GM18508 (cell line): ENCODE data around the gene CR1.
"Not testable (repeated sequence)": the region's sequence is repeated elsewhere in the genome, so short reads cannot be mapped to it uniquely, and the experiment has no call there.

Experiments used
- ATAC-seq: cut with Tn5 transposase; IDR thresholded peaks from one replicate; pipeline ENCODE4 v1.9.1; 2021; ENCODE audit warnings: moderate number of reproducible peaks; ENCODE audit not compliant: insufficient read depth, unreplicated experiment

Gene CR1

DNA sequence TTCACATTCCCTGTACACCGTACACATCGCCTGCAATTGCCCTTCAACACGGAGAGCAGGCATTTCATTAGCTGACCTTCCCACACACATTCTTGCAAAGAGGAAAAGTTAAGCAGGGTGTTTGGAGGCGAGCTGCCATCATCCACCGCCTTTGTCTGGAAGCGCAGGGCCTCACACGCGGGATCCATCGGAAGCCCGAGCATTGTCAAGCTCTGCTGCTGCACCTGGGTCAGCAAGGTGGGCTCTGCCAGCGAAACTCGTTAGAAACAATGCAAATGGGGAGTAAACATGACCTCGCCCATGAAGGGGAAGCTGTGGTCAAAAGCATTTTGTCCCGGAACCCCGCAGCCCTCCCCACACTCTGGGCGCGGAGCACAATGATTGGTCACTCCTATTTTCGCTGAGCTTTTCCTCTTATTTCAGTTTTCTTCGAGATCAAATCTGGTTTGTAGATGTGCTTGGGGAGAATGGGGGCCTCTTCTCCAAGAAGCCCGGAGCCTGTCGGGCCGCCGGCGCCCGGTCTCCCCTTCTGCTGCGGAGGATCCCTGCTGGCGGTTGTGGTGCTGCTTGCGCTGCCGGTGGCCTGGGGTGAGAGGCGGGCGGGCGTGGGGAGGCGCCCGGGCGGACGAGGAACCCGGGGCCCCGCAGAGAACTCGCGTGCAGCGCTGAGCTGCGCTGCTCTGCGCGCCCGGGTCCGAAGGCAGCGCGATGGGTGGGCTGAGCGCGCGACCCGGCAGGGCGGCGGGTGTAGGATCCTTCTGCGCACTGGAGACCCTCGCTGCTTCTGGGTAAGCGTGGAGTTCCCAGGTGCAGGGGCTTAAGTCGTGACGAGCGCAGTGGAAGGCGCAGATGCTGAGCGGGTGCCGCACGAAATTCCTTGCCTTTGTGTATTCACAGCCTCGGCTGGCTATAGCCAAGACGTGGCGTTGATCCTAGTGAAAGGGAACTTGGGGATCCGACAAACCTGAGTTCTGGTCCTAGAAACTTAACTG lies at the start of gene CR1:
Gene CR1, plus strand, starts transcription at position 357 of the 992 bp plus-strand sequence. Its CDS starts 111 bp downstream, at position 468.
- ATAC-seq, result no peak

DNA sequence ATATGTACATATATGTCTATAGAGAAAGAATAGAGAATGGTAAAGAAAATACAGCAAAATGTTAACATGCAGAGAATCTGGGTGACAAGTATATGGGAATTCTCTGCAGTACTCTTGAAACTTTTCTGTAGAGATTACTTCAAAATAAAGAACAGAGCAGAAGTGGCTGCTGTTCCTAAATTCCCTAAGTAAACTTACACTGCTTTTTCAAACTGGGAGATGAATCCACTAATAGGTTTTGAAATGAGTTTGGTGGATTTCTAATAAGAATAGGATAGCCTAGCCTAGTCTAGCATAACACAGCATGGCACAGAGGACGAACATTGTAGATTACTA lies 42.3 kb upstream of the CR1 start:
- ATAC-seq, result no peak

DNA sequence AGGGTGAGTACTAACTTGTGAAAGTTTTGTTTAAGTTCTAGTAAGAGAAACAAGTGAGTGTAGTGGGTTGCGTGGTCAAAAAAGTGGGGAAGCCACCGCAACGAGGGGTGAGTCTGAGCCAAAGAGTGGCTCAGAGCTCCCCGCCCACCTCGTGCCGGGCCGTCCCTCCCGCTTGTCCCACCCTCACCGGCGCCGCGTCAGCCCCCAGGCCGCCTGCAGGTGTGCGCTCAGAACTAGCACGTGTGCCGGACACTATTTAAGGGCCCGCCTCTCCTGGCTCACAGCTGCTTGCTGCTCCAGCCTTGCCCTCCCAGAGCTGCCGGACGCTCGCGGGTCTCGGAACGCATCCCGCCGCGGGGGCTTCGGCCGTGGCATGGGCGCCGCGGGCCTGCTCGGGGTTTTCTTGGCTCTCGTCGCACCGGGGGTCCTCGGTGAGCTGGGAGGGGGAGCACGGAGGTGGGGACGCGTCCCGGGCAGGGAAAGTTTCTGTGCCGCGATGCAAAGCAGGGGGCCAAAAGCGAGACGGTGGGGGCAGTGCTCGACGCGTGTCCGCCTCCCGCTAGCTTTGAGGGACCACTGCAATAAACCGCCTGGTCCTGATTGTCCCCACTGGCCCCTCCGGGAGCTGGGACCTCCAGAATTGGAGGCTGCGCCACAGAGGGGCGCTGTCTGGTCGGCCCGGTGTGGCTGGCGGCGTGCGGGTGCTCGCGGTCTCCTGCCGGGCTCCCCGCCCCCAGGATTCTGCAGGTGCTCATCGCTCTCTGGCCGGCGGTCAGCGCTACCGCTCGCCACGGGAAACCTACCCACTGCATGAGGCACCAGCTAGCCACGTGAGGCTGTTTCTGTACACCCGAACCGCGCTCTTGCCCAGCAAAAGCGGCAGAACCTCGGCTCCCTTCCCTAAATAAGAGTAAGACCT lies 41.7 kb upstream of the CR1 start, which contains the start of gene CR2:
Gene CR2, plus strand, starts transcription at position 283 of the 919 bp plus-strand sequence. Its CDS starts 91 bp downstream, at position 374.
- ATAC-seq, result no peak

DNA sequence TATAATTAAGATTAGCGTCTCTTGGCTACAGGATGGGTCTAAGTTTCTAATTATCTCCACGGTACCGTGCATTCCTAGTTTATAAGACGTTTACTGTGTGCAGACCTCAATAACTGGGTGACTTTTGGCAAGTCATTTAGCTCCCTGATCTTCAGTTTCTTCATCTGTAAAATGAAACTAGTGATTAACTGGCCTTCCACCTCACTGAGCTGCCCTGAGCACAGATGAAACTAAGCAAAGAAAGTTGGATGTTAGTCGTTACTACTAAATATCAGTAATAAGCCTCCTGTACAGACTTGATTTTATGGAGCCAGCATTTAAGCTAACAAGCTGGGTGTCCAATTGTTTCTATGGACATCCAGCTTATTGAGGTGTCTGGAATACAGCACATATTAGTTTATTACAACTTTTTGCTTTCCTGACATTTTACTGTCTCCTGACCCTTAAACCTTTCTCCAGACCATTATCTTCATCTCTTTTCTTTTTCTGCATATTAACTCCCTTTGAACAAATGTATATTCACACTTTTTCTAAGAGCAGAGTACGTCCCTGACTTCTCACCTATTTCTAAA lies 40.7 kb upstream of the CR1 start:
- no peak for ATAC-seq

DNA sequence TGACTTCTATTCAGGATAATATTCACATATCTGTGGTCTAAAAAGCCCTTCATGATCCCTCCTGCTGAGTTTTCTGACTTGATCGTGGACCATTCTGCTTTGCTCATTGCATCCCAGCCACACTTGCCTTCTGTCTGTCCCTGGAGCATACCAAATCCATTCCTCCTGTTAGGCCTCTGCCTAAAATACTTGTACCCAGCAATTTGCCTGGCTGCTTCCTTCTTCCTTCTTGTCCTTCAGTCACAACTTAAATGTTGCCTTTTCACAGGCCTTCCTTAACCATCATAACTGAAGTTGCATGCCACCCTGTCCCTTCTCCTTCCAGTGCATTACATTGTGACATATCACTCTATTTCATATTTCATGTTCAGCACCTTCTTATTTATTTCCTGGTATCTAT lies 37.5 kb upstream of the CR1 start:
- ATAC-seq, result no peak

DNA sequence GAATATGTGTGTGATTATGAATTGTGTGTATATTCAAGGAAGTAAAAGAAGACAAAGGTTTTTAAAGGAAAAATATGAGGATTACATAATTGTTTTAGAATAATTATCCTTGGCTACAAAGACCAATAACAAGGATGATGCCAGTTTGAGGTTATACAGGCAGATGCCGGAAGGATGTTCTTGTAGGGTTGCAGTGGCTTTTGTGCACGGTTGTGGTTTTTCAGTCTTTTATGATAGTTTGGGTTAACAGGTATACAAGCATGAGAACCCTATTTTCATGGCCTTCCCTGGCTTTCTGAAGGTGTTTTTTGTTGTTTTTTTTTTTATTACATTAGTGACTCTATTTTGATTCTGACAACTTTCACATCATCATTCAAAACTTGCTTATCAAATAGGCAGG lies 36.9 kb upstream of the CR1 start:
- no peak for ATAC-seq

DNA sequence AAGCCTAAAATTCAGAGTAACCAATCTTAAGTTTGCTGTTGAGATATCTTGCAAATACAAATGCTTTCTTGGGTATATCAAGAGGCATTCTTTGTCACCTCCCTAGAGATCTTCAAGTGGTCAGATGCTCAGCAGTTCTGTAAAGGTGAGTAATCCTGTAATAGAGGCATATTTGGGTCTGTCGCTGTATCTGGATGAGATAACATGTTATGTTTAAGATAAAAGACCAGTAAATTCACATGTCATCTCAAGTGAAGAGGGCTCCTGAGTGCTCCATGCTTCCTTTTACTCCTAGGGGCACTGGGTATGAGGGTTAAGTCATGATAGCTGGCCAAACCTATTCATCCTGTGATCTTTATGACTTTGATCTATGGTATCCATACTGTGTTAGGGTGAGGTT lies 34.3 kb upstream of the CR1 start:
- ATAC-seq, result no peak

DNA sequence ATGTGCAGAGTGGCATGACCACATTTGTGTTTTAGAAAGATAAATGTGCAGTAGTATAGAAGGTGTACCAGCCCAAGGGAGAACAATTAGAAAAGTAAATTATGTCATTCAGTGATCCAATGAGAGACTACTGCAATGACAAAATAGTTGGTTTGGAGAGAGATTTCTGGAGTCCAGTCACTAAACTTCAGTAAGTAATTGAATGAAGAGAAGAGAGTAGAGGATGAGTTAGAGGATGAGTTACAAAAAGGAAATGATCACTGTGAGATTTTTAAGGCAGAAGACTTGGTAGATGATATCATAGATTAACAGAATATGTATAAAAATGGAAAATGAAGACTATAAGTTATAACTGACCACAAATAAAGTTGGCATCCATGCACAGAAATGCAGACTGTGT lies 33.4 kb upstream of the CR1 start:
- no peak for ATAC-seq

DNA sequence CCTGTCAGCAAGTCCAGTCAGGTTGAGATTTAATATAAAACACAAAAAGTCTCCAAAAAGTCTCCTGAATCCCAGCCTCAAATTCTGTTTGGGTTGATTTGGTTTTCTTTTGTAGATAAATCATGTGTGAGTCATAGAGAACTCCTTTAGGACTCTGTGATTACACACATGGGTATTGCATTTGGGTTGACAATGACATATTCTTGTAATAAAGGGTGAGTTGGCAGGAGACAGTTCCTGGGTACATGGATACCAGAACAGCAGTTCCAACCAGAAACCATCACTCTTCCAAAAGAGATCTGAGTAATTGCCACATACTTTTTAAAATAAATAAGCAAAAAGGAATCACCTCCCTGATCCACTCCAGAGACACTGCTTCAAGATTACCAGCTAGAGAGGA lies 32.9 kb upstream of the CR1 start:
- no peak for ATAC-seq

DNA sequence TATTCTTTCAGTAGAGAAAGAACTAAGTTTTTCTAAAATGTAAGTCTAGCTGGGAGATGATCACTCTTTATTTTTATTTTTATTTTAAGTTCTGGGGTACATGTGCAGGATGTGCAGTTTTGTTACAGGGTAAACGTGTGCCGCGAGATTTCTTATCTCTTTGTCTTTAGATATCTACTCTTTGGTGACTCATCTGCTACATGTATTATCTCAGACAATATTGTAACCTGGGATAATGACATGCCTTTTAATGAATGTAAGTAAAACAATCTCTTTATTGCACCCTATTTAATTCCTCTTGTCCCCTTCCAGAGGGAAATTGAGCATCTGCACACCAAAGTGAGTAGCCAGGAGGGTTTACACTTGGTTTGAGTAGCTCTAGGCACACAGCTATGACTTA lies 32.4 kb upstream of the CR1 start:
- no peak for ATAC-seq

DNA sequence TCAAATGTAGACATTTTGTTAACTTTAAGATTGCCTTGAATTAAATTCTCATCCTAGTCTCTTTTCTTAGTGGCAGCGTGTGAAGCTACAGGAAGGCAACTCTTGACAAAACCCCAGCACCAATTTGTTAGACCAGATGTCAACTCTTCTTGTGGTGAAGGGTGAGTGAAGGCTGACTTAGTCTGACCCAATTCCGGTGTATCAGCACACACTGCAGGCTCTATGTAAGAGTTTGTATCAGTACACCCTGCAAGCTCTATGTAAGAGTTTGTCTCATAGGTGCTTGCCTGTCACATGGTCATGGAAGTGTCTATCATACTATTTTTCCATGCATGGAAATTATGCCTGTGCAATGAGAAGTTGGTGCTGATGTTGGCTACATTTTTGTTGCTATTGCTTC lies 25.0 kb upstream of the CR1 start:
- ATAC-seq, result no peak

DNA sequence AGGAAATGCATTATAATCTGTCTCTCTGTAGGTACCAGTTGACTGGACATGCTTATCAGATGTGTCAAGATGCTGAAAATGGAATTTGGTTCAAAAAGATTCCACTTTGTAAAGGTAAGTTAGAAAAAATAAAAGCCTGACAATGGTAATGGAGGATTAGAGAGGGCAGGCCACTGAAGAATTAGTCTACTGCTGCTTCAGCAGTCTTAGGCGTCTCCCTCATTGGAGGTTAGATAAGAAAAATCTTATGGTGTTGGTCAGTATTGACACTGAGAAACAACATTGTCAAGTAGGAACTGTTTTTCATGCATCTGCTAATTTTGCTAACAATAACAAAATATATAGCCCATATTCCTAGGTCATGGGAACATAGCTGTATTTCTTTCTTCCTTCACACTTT lies 21.7 kb upstream of the CR1 start:
- ATAC-seq, result no peak

DNA sequence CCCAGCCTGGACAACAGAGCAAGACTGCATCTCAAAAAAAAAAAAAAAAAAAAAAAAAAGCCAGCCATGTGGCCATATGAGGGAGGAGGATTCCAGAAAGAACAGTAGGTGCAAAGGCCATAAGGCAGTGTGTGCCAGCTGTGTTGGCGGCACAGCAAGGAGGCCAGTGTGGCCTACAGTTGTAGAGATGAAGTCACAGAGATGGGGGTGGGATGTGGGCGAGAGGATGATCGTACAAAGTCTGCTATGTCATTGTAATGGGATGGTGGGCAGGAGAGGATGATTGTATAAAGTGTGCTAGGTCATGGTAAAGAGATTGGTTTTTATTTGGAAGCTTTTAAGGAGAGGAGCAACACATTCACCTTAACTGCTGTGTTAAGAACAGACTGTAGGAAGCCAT lies 9.8 kb upstream of the CR1 start:
- no peak for ATAC-seq

DNA sequence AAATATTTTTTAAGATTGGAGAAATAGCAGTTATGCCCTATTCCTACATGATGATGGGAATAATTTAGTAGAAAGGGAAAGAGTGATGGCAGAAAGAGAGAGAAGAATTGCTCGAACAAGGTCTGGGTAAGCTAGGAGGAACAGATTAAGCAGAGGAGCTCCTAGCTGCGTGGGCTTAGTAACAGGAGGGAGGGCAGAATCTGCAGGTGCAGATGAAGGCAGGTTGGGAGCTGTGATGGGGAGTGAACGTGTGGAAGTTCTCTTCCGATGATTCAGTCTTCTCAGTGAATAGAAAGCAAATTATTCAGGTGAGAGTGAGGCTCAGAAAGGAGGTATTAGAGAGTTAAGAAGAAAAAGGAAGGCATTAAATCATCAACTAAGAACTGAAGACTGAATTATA lies 8.3 kb upstream of the CR1 start:
- ATAC-seq, result no peak

DNA sequence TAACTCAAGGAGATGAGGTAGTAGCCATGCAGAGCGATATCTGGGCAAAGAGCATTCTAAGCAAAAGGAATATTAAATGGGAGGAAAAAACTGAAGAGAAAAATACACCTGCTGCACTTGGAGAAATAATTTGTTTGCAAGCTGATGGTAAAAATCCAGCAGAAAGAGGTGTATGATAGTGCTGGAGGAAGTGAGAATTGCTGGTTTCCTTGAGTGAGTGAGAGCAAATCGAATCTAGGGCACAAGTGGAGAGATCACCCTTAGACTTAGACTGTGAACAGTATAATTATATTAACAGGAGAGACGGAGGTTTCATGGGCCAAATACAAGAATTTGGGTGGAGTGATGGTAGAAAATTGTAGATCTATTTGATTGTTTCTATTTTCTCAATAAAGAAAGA lies 2.7 kb upstream of the CR1 start:
- ATAC-seq, result no peak

DNA sequence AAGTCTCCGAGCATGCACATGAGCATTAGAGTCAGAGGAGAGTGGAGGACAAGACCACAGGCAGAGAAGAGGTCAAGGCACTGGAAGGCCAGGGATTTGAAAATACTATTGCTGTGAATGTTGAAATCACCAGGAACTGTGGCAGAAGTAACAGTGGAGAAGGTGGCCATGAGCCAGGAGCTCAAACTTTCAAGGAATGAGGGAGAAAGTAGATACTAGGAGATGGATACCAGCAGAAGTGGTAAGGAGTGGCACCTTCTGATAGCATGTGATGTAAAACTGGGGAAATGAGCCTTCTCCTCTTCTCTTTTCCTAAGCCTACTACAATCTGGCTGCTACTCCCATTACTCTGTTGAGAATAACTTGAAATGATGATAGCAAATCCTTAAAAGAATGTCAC lies 1.8 kb upstream of the CR1 start:
- ATAC-seq, result no peak

DNA sequence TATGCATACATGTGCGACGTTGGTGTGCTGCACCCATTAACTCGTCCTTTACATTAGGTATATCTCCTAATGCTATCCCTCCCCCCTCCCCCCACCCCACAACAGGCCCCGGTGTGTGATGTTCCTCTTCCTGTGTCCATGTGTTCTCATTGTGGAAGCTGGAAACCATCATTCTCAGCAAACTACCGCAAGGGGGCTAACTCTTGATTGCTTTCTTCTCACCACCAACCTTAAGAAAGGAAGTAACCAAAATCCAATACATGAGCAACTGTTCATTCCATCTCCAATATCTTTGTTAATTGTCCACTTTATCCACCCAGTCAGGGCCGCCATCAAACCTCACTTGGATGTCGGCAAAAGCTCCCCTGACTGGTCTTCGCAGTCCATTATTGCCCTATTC lies 676 bp upstream of the CR1 start:
- not testable (repeated sequence) for ATAC-seq

DNA sequence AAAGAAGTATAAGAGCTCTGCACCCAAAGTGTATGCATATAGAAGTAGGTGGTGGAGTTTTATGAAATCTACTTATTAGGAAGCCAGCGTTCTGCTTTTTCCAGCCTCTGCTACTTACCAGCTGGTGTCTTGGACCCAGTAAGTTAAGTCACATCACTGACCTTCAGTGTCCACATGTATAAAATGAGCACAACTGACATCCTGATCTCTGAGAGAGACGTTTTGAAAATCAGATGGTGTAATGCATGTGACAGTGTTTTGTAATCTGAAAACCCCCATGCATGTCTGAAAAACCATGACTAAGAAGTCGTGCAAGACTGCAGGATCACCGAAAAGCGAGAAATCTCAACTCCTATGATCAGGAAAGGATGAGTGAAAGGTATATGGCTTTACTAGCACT lies 2.0 kb downstream of the CR1 start:
- ATAC-seq, result no peak

DNA sequence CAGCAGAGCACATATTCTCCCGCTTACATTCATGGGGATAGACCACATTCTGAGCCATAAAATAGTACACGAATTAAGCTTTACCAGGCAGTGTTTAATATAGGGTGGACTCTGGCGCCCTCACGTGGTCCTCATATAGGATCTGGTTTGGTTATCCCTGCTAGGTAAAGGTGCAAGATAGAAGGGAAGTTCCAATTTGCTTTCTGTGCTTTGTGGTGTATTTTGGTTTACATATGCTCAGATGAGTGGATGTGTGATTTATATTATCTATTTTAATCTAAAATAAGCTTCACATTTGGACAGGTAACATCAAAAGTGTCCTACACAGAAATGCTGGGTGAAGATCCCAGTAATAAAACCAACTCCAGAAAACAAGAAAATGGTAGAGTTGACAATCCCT lies 3.6 kb downstream of the CR1 start:
- ATAC-seq, result no peak

DNA sequence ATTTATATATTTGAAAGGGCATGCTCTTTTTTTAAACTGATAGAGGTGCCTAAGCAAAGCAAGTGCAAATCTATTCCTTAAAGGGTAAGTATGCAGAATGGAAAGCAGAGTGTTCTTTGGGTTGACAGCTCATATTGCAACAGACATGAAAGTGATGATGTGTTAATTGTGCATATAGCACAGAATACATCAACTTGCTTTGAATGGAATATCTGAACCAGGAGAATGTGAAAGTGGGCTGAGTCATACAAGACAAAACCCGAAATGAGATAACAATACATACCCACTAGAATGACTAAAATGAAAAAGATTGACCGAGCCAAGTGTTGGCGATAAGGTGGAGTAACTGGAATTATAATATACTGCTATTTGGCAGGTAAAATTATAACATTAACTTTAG lies 4.3 kb downstream of the CR1 start:
- no peak for ATAC-seq

DNA sequence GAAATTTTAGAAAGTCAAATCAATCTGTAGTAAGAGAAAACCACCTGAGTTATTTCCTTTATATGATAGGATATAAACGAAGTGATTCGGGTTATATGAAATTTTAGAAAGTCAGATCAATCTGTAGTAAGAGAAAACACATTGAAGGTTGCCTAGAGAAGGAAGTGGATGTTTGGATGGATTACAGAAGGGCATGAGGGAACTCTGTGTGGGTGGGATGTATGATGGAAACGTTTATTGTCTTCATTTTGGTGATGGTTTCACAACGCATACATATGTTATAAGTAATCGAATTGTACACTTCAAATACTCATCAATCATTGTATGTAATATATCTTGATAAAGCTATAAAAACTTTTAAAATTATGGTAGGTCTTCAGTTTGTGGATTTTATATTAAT lies 5.1 kb downstream of the CR1 start:
- ATAC-seq, result no peak
